ENCODE data around the gene C5AR1. TPM values are rescaled to one million over a fixed set of nuclear protein-coding genes. Genes with fewer than 3 reads are reported as not detected.
"Not testable (repeated sequence)": the region's sequence is repeated elsewhere in the genome, so short reads cannot be mapped to it uniquely, and the experiment has no call there.

C5AR1 gene
- total RNA-seq, 1 donor from 2014 or later = not detected

GRCh38 chr19:47330466-47330869 lies 20.8 kb downstream of the C5AR1 start:
- DNase-seq (ENCODE audit: low read depth) = no peak

- no peak for DNase-seq (ENCODE audit: low read depth)
Measured at GRCh38 chr19:47331490-47331889, 21.8 kb downstream of the C5AR1 start.

- DNase-seq (ENCODE audit: low read depth) = peak; percentile 11
Measured at GRCh38 chr19:47331931-47332547, 22.4 kb downstream of the C5AR1 start, which contains the start of gene C5AR2. Gene C5AR2 (plus strand): TSS chr19:47332175. CDS start chr19:47340800, 8,625 bp downstream.

- DNase-seq (ENCODE audit: low read depth) = not testable (repeated sequence)
Measured at GRCh38 chr19:47336765-47337718, 27.4 kb downstream of the C5AR1 start.

- DNase-seq (ENCODE audit: low read depth) = no peak
Measured at GRCh38 chr19:47339196-47339880, 29.7 kb downstream of the C5AR1 start.

- DNase-seq (ENCODE audit: low read depth) = no peak
Measured at GRCh38 chr19:47340477-47341208, 31.0 kb downstream of the C5AR1 start.

- DNase-seq (ENCODE audit: low read depth) = no peak
Measured at GRCh38 chr19:47341734-47342133, 32.1 kb downstream of the C5AR1 start.

- no peak for DNase-seq (ENCODE audit: low read depth)
Measured at GRCh38 chr19:47343194-47343802, 33.6 kb downstream of the C5AR1 start.

GRCh38 chr19:47344425-47344824 lies 34.8 kb downstream of the C5AR1 start:
- no peak for DNase-seq (ENCODE audit: low read depth)

GRCh38 chr19:47346024-47346423 lies 36.4 kb downstream of the C5AR1 start:
- DNase-seq (ENCODE audit: low read depth) = not testable (repeated sequence)

- peak; percentile 99 for DNase-seq (ENCODE audit: low read depth)
Measured at GRCh38 chr19:47348819-47349795, 39.4 kb downstream of the C5AR1 start, which contains the start of gene DHX34. Gene DHX34 (plus strand): TSS chr19:47349315. CDS start chr19:47353031, 3,716 bp downstream.

- DNase-seq (ENCODE audit: low read depth) = no peak
Measured at GRCh38 chr19:47350630-47351029, 41.0 kb downstream of the C5AR1 start.

GRCh38 chr19:47351548-47351947 lies 41.9 kb downstream of the C5AR1 start:
- DNase-seq (ENCODE audit: low read depth) = peak; percentile 31

- no peak for DNase-seq (ENCODE audit: low read depth)
Measured at GRCh38 chr19:47352095-47352494, 42.4 kb downstream of the C5AR1 start.

GRCh38 chr19:47353307-47353712 lies 43.6 kb downstream of the C5AR1 start:
- DNase-seq (ENCODE audit: low read depth) = no peak

GRCh38 chr19:47356900-47357299 lies 47.2 kb downstream of the C5AR1 start:
- DNase-seq (ENCODE audit: low read depth) = no peak

GRCh38 chr19:47357788-47358680 lies 48.4 kb downstream of the C5AR1 start:
- no peak for DNase-seq (ENCODE audit: low read depth)

- no peak for DNase-seq (ENCODE audit: low read depth)
Measured at GRCh38 chr19:47358936-47359335, 49.3 kb downstream of the C5AR1 start.

Data from myocyte (in vitro differentiated cells).